Measurements from ENCODE around the gene GPR132. TPM values are rescaled to one million over a fixed set of nuclear protein-coding genes. Genes with fewer than 3 reads are reported as not detected.

Gene GPR132
- total and polyA plus RNA-seq, 12 donors, result 0.19 to 4.1 (median 0.82) TPM

DNA sequence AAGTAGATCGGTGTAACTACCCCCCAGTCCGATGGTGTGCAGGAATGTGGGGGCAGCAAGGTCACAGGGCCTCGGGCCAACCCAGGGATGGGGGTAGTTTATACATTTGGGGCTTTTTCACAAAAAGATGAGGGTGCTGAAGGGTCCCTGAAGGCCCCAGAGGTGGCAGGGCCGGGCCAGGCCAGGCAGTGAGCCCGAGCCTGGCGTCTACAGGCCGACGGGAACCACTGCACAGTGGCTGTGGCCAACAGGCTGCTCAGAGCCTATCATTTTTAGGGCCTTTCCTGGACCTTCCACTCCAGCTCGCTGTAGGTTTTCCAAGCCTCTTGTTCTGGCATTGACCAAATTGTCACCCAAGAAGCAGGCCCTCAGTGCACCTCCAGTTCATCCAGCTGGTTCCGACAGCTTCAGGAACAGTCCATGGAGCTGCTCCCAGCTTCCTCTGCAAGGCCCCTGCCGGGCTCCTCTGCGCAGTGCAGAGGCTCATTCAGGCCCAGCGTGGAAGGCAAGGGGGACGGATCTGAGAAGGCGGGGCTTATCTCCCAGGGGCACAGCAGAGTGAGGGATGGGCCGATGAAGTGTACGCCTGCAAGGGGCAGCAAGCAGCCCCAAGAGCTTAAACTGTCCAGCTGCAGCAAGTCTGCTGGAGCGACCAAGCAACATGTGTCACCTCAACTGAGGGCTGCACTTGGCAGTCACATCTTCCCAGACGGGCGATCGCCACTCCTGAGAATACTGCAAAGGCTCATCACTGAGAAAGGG is 58.2 kb downstream of the GPR132 start:
- TF ChIP-seq, protein P1, sequence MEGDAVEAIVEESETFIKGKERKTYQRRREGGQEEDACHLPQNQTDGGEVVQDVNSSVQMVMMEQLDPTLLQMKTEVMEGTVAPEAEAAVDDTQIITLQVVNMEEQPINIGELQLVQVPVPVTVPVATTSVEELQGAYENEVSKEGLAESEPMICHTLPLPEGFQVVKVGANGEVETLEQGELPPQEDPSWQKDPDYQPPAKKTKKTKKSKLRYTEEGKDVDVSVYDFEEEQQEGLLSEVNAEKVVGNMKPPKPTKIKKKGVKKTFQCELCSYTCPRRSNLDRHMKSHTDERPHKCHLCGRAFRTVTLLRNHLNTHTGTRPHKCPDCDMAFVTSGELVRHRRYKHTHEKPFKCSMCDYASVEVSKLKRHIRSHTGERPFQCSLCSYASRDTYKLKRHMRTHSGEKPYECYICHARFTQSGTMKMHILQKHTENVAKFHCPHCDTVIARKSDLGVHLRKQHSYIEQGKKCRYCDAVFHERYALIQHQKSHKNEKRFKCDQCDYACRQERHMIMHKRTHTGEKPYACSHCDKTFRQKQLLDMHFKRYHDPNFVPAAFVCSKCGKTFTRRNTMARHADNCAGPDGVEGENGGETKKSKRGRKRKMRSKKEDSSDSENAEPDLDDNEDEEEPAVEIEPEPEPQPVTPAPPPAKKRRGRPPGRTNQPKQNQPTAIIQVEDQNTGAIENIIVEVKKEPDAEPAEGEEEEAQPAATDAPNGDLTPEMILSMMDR (IDR thresholded peaks at IDR 0.05), result no peak
- Histone ChIP-seq H3K4me1 (no peaks in the 10 kb centered on the region), H3K9me3 (no peaks in the 10 kb centered on the region), H3K27me3 (no peaks in the 10 kb centered on the region), H3K27ac (no peak overlapping the region), H3K36me3 (peaks cover 0 to 60% (median 4%) of the 10 kb centered on the region in 9 donors), H3K4me3 (no peak overlapping the region)
- ATAC-seq (peak in 1 of 8 donors; percentile 41), DNase-seq (no peak)
- WGBS, 2 donors, result 77 to 88% methylated on average over 21 of the region's 21 CpGs
- intact Hi-C loops (cut with DNase I), result no loop called here

DNA sequence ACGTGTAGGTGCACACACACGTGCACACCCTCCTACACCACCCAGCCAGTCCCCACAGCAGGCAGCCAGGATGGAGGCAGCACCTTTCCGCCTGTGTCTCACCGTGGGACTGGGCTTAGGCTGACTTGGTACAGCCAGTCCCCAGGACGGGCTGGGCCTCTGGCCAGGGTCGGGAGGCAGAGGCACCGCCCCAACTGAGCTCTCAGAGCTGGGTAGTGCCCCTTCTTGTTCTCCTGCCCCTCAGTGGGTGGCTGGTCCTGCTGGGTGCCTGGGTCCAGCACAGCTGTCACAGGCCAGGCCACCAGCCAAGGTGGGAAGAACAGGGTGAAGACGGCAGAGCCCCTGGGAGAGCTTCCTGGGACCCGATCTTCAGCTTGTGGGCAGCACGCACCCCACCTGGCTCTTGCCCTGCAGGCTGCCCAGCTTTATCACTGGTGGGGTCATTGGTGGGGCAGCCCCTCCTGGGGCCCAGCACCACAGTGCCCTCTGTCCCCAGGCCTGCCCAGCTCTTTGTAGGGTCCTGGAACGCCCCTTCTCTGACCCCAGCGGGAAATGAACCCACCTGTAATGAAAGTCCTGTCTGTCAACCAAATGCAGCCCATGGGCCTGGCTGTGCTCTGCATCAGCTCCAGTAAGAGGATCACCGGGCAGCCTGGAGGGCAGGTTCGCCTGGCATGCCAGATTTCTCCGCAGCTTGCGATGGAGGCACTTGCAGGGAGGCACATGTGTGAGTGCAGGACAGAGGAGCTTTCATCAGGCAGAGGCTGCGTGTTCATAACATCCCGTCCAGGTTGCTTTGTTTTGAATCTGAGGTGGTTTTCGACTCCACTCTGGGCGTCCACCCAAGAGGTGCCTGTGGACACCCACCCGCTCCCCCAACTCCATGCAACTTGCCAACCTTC is 59.0 kb downstream of the GPR132 start:
- no peaks in the 10 kb centered on the region for H3K4me1 ChIP-seq
- TF ChIP-seq, protein P1 (IDR thresholded peaks at IDR 0.05), result no peak
- 91% methylated on average over 21 of the region's 21 CpGs for WGBS, 2 donors
- H3K9me3 ChIP-seq, result no peaks in the 10 kb centered on the region
- DNase-seq, result no peak
- peaks cover 0 to 52% (median 4%) of the 10 kb centered on the region in 9 donors for H3K36me3 ChIP-seq
- H3K27me3 ChIP-seq, result no peaks in the 10 kb centered on the region
- no peak overlapping the region for H3K27ac ChIP-seq
- H3K4me3 ChIP-seq, result no peak overlapping the region
- ATAC-seq, result peak in 1 of 8 donors; percentile 18
- intact Hi-C loops (cut with DNase I), result no loop called here

DNA sequence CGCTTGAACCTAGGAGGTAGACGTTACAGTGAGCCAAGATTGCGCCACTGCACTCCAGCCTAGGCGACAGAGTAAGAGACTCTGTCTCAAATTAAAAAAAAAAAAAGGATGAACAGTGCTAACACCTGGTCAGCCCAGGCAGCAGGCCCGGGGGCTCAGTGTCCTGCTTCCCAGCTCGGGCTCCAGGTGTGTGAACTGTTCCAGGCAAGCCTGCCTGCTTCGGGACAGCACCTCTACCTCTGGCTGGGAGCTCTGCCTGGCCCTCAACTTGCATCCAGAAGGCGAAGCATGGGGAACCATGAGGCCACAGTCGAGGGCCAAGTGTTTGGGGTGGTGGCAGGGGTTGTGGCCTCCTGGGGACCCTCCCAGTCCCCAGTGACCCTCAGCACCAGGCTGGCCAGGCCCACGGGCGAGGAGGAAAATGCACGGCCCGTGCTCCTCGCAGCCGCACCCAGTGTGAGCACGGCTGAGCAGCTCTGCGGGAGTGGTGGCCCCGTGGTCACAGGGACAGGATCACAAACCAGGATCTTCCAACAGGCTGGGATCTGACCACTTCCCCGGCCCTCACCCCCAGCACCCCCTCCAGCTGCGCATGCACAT is 59.8 kb downstream of the GPR132 start:
- DNase-seq, result no peak
- Histone ChIP-seq H3K9me3 (no peaks in the 10 kb centered on the region), H3K27ac (no peak overlapping the region), H3K36me3 (peaks cover 0 to 44% (median 0%) of the 10 kb centered on the region in 9 donors), H3K4me1 (no peaks in the 10 kb centered on the region), H3K4me3 (no peak overlapping the region), H3K27me3 (no peaks in the 10 kb centered on the region)
- ATAC-seq, result no peak
- intact Hi-C loops (cut with DNase I), result no loop called here
- TF ChIP-seq, protein P1 (IDR thresholded peaks at IDR 0.05), result no peak
- 89 to 92% methylated on average over 19 to 20 of the region's 20 CpGs for WGBS, 2 donors

Other genes starting within 250 kb of the GPR132 start
- 10 to 100 TPM in 9 of 10 donors, 1 to 10 TPM in 1; 8.3 to 13.6 (median 12.3) TPM for gene CEP170B, start 200.2 kb downstream of the GPR132 start, total RNA-seq
- 1 to 10 TPM; 6.8 to 9.1 TPM for gene CEP170B, start 200.2 kb downstream of the GPR132 start, polyA plus RNA-seq
- under 1 TPM in 9 of 10 donors, not detected in 1; 0.23 to 0.91 (median 0.50) TPM for gene PLD4, start 140.6 kb downstream of the GPR132 start, total RNA-seq
- gene PLD4, start 140.6 kb downstream of the GPR132 start, polyA plus RNA-seq, result under 1 TPM; 0.07 to 0.13 TPM
- 10 to 100 TPM in 1 of 10 donors, 1 to 10 TPM in 9; 1.1 to 29.5 (median 2.6) TPM for gene AHNAK2, start 87.1 kb downstream of the GPR132 start, total RNA-seq
- 1 to 10 TPM; 3.5 to 4.0 TPM for gene AHNAK2, start 87.1 kb downstream of the GPR132 start, polyA plus RNA-seq
- gene CLBA1, start 79.6 kb downstream of the GPR132 start, total RNA-seq, result 1 to 10 TPM; 1.2 to 3.1 (median 2.4) TPM
- gene CLBA1, start 79.6 kb downstream of the GPR132 start, polyA plus RNA-seq, result 1 to 10 TPM; 2.9 to 3.5 TPM
- gene CDCA4, start 44.3 kb downstream of the GPR132 start, total RNA-seq, result 1 to 10 TPM; 1.5 to 6.4 (median 2.0) TPM
- 1 to 10 TPM; 2.7 to 3.2 TPM for gene CDCA4, start 44.3 kb downstream of the GPR132 start, polyA plus RNA-seq
- gene JAG2, start 103.3 kb upstream of the GPR132 start, total RNA-seq, result 10 to 100 TPM; 18.5 to 42.4 (median 26.3) TPM
- gene JAG2, start 103.3 kb upstream of the GPR132 start, polyA plus RNA-seq, result 10 to 100 TPM; 23.7 to 45.5 TPM
- gene NUDT14, start 115.9 kb upstream of the GPR132 start, total RNA-seq, result 10 to 100 TPM; 18.9 to 33.9 (median 29.6) TPM
- 10 to 100 TPM; 15.1 to 31.1 TPM for gene NUDT14, start 115.9 kb upstream of the GPR132 start, polyA plus RNA-seq
- gene BTBD6, start 183.1 kb upstream of the GPR132 start, total RNA-seq, result 10 to 100 TPM; 28.1 to 49.7 (median 32.2) TPM
- 10 to 100 TPM; 40.9 to 58.2 TPM for gene BTBD6, start 183.1 kb upstream of the GPR132 start, polyA plus RNA-seq
- gene BRF1, start 235.6 kb upstream of the GPR132 start, total RNA-seq, result 10 to 100 TPM; 12.7 to 18.9 (median 16.2) TPM
- 10 to 100 TPM; 12.9 to 30.8 TPM for gene BRF1, start 235.6 kb upstream of the GPR132 start, polyA plus RNA-seq
- gene PACS2, start 249.3 kb upstream of the GPR132 start, total RNA-seq, result 10 to 100 TPM; 41.8 to 78.9 (median 54.6) TPM
- gene PACS2, start 249.3 kb upstream of the GPR132 start, polyA plus RNA-seq, result 100 to 1,000 TPM in 1 of 2 donors, 10 to 100 TPM in 1; 42.9 to 123 TPM

All from heart right ventricle (tissue), 16 donors.